SHP77 treated with DMSO at 0.1 percent for 48 hours (cell line): Measurements from ENCODE around the gene LRP1B.

Source experiments
- DNase-seq: peaks from one replicate; lab custom pipeline; 2025; lab: John Stamatoyannopoulos, UW

LRP1B gene

DNA sequence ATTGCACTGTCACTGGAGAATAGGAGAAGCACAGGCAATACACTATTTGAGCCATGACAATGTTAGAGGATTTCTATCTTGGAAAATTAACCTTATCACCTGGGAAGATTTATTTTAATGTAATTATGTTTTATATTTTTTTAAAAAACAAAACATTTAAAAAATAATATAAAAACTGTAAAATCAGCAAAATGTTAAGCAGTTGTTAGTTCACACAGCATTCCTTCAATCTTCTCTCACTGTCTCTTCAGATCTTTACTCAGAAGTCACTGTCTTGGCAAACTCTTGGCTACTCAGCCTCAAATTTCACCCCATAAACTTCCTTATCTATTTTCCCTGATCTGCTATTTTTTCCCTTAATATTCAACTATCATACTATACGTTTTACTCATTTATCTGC, 1322.6 kb downstream of the LRP1B start:
- no peak for DNase-seq

- DNase-seq = no peak
These were observed 1326.0 kb downstream of the LRP1B start for GRCh38 chr2:140804700-140805260.

DNA sequence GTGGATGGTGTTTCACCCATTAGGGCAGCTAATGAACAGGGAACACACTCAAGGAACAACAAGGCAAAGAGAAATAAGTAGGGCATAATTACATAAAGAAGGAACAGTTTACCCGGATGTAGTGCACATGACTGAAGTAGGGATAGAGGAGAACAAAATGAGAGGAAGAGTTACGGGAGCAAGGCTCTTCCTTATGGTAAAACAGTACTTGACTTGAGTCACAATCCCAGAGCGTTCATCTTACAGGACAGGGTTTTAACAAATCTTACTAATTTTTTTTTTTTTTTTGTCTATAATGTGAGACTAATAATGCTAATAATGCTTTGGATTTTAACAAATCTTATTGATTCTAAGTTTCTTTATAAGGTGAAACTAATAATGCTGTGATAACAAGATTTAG, 1329.5 kb downstream of the LRP1B start:
- no peak for DNase-seq

DNA sequence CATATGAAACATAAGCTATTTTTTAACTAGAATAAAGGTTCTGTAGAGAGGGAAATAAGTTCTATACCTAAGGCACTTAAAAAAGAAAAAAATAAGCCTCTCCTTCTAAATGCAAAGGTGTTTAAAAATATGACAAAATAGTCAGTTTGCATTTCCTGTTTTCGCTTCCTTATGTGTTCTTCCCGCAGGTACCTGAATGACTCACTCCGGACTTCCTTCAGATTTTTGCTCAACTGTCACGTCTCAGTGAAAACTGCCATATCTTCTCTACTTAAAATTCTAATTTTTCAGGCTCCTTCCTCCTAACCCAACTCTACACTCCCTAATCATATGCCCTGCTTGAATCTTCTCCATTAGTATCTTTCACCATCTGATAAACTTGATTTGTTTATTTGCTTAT, 1333.1 kb downstream of the LRP1B start:
- DNase-seq = no peak

DNA sequence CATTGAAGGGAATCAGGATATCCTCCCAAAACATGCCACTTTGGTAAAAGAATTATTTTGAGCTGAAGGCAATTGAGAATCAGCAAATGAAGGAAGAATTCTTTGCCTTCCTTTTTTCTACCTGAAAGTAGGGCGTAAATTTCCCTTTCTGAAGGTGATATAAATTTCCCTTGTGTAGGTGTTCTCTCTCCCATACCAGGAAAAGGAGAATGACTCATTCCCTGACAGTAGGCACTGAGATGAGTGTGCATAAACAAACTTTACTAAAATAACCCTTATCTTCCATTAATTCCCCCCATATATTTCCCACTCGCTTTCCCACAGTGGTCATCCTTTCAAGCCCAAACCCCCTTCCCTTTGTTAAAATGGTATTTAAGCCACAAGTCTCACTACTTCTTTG, 1339.0 kb downstream of the LRP1B start:
- DNase-seq = no peak

GRCh38 chr2:140786585-140786984, 1344.2 kb downstream of the LRP1B start:
- DNase-seq = no peak

DNA sequence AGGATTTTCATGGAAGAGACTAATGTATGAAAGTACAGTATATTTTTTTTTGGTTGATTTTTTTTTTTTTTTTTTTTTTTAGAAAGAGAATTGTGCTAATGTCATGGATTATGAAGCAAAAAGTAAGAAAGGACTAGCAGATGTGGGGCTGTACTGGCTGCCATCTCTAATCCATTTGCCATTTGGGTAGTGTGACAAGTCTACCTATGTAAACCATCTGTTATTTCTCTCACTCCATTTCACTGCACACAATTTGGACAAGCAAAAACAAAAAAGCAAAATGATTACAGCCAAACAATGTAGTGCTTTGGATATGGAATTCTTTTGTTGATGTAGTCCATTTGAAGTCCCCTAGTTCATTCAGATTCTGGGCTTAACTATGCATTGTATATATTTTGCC, 1355.4 kb downstream of the LRP1B start:
- no peak for DNase-seq

DNA sequence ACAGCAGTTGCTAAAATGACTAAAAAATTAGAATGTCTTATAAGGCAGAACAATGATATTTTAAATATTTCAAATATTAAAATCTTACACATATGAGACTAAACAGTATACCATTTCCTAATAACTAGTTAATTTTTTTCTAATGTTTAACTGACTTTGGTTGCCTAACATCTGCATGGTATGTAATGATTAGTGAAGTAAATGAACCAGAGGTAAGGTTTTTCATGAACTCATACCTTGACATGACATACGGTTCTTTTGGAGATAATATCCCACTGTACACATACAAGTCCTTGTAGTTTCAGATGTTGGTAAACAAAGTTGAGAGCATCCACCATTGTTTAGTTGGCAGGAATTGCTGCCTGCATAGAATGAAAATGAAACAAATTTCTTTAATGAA, 1360.2 kb downstream of the LRP1B start:
- no peak for DNase-seq

- no peak for DNase-seq
These were observed 1369.0 kb downstream of the LRP1B start for GRCh38 chr2:140761807-140762206.

- no peak for DNase-seq
These were observed 1371.2 kb downstream of the LRP1B start for GRCh38 chr2:140759426-140760156.

- DNase-seq = no peak
These were observed 1383.2 kb downstream of the LRP1B start for GRCh38 chr2:140747665-140748064.

GRCh38 chr2:140747090-140747489, 1383.7 kb downstream of the LRP1B start:
- no peak for DNase-seq

GRCh38 chr2:140744379-140744778, 1386.4 kb downstream of the LRP1B start:
- no peak for DNase-seq

GRCh38 chr2:140737006-140737405, 1393.8 kb downstream of the LRP1B start:
- DNase-seq = no peak

- DNase-seq = no peak
These were observed 1395.8 kb downstream of the LRP1B start for GRCh38 chr2:140734992-140735391.

DNA sequence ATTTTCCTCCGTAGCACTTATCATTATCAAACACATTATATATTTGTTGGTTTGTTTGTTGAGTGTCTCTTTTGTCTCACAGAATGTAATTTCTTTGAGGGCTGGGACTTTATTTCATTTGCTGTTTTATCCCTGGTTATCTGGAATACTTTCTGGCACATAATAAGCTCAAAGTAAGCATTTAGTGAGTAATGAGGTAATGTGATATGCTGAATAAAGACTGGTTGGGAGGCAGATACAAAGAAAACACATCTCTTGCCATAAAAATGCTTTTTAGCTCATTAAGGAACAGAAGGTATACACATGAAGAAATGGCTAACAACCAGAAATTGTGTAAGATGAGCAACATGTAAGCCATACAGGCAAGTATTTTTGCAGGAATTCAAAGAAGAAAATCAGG, 1411.8 kb downstream of the LRP1B start:
- no peak for DNase-seq

- DNase-seq = no peak
These were observed 1413.3 kb downstream of the LRP1B start for GRCh38 chr2:140717481-140717880.

DNA sequence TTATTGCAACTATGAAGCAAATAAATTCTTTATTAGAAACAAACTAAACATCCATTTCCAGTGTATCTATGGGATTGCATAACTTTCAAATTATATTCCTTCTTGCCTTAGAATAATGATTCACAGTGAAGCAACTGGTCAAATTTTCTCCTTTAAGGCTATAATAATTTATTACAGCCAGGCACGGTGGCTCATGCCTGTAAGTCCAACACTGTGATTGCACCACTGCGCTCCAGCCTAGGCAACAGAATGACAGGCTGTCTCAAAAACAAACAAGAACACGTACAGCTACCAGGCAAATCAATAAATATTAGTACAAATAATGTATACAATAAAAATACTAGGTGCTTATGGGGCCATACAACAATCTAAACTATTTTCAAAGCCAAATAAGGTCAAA, 1416.2 kb downstream of the LRP1B start:
- DNase-seq = no peak

DNA sequence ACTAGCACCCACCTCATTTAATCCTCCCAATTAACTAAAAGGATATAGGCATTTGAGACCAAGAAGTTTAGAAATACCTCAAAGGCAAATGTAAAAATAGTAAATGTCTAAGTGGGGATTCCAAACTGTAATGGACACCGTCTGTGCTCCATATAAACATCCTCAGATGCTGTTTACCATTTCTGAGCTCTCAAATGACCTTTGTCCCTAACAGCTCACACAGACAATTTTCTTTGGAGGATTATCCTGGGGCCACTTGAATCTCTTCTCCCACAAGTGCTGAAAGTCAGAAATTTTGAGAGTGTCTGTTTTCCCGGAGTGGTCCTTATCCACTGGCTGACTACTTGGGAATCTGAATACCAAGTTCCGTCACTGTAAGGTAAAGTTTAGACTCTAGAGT, 1418.9 kb downstream of the LRP1B start:
- no peak for DNase-seq

GRCh38 chr2:140701726-140702125, 1429.1 kb downstream of the LRP1B start:
- no peak for DNase-seq

DNA sequence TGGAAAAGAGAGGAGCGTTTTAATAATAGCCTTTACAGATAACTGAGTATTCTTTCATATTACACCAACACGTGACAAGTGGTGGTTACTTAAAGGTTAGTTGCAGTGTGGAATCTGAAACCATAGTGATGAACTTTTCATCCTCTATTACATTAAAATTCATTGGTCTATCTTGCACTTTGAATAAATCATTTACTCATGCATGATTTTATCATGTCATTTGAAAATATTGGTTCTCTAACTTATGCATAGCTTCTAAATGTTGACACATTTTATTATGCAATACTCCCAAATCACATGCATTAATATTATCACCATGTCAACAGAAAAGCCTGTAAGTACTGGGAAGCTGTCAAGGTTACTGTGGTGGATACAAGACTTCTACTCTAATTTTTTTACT, 1432.2 kb downstream of the LRP1B start:
- no peak for DNase-seq

DNA sequence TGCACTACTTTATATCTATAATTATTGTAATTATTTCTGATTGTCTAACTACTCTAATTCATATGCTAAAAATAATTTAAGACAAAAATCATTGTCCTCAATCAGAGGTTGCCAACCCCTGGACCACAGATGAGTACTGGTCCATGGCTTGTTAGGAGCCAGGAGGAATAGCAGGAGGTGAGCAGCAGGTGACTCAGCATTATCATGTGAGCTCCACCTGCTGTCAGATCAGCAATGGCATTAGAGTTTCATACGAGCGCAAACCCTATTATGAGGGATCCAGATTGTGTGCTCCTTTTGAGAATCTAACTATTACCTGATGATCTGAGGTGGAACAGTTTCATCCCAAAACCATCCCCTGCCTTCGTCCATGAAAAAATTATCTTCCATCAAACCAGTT, 1434.4 kb downstream of the LRP1B start:
- DNase-seq = no peak

DNA sequence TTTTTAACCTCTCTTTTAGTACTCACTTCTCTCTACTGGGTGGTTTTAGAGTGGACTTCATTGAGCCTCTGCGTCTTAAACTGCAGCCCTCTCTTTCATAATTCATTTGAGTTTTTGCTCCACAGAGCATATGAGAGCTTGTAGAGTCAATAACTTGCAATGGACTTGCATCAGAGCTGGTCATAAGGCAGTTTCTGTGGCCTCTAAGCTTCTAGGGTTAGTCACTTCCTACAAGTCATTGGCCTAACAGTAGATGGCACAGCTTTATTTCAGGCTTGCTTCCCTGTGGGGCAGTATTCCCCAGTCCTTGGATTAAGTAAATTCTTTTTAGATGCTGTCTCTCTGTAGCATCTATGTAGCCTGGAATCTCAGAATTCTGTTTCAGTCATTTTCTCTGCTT, 1435.7 kb downstream of the LRP1B start:
- DNase-seq = no peak

DNA sequence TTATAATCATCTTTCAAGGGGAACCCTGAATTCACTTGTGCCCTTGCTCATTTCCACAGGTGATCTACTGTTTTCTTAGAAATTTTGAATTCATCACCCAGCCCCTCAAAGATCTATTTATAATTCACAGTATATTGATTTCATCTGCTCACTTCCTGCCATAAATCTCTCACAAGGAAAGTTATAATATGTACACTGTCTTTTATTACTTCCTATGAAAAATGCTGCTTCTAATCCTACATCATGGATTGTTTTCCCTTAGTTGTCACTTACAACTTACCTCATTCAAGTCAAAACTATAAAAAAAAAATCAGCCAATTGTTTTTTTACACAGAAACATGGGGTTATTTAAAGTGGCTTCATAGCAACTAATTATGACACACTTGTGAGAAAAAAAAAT, 1443.0 kb downstream of the LRP1B start:
- DNase-seq = no peak
